SH-SY5Y (cell line): ENCODE data around the gene ARFGAP1.

Experiments used
- GATA2 ChIP-seq: IDR thresholded peaks from 2 replicates; pipeline ENCODE4 v1.6.1; 2011; ENCODE audit warnings: mild to moderate bottlenecking, low read depth, low read length
- GATA3 ChIP-seq: IDR thresholded peaks from 2 replicates; pipeline ENCODE4 v1.6.1; 2011; ENCODE audit warnings: low read depth, mild to moderate bottlenecking, low read length, moderate library complexity

DNA sequence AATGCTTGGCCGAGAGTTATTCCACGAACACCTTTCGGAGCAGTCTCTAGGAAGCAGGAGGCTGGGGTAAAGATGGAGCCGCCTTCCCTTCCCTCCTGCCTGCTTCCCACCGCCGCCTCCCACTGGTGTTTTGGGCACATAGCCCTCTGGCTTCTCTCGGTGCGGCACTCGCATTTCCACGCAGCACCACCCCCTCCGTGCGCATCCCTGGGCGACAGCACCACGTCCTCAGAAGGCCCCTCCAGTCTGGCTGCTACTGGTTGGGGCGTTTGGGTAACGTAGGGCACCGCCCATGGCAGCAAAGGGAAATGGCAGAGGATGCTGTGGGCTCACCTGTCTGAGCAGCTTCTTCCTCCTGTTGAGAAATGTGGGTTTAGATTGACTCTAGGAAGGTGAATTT, 22.8 kb downstream of the ARFGAP1 start:
- TF ChIP-seq GATA2, result no peak
- TF ChIP-seq GATA3, result no peak
